K562 (cell line): Measurements from ENCODE around the gene GUCA2B. TPM values are rescaled to one million over a fixed set of nuclear protein-coding genes. Genes with fewer than 3 reads are reported as not detected.

ENCODE experiments used
- ATAC-seq: fragments of 200-7000 bp; cut with Tn5 transposase; 3 replicates; pipeline ENCODE4 v1.9.1; 2020; ENCODE audit warnings: moderate library complexity
- BruUV-seq: library from RNA; stranded (reverse); fragments of 400-500 nt; replicated peaks from 2 replicates; lab custom pipeline; 2021; lab: Mats Ljungman, UMichigan
- CTCF ChIA-PET: fragments of 300-600 bp; formaldehyde crosslinking; extraction: SDS; loops from one replicate; lab custom pipeline; 2021; ENCODE audit warnings: low intra/inter-chr PET ratio; lab: Yijun Ruan, JAX
- POLR2A ChIA-PET: fragments of 300-600, 350-650 bp; sonication (Branson Sonifier 250); formaldehyde crosslinking; extraction: SDS; loops from one replicate; lab custom pipeline; 2021; ENCODE audit warnings: antibody characterized with exemption, inconsistent platforms; lab: Yijun Ruan, JAX
- DNase-seq, 4 experiments: peaks; one replicate each; pipeline versions ENCODE4 v3.0.0 to v3.0.0-alpha.2; 2011 to 2018; ENCODE audit warnings: low spot score in 3 of 4, mixed read lengths in 3 of 4; ENCODE audit errors: extremely low read depth in 1 of 4
- FAIRE-seq: peaks from 2 replicates; lab custom pipeline; 2011; peaks lifted over from hg19 to GRCh38; lab: Jason Lieb, UNC
- H2AFZ ChIP-seq: 2 replicates; pipeline ENCODE4 v1.6.0; 2011; ENCODE audit warnings: low read depth, low read length, control low read depth, inconsistent platforms
- H3K27ac ChIP-seq: fragments of 200-600 bp; 3 replicates; pipeline ENCODE4 v1.8.0; 2011; ENCODE audit warnings: low read depth, mild to moderate bottlenecking, control low read depth, inconsistent platforms, low read length, moderate library complexity, mixed read lengths; ENCODE audit errors: extremely low read depth
- H3K27me3 ChIP-seq, 2 experiments: fragments of 300-600 bp in 1 of 2; 2 replicates in 1 of 2; 3 replicates in 1 of 2; pipeline versions ENCODE4 v1.6.0 to v1.8.0; 2011; ENCODE audit warnings: inconsistent platforms in 2 of 2, low read length in 2 of 2, mild to moderate bottlenecking in 1 of 2, mixed read lengths in 1 of 2, moderate library complexity in 1 of 2; ENCODE audit not compliant: control insufficient read depth in 2 of 2, insufficient read depth in 2 of 2
- H3K36me3 ChIP-seq: fragments of 300-600 bp; 3 replicates; pipeline ENCODE4 v1.8.0; 2011; ENCODE audit warnings: mild to moderate bottlenecking, low read length, inconsistent platforms; ENCODE audit not compliant: control insufficient read depth, insufficient read depth
- H3K4me1 ChIP-seq, 2 experiments: fragments of 200-600 bp in 1 of 2; replicated peaks in 1 of 2; 2 replicates in 1 of 2; 3 replicates in 1 of 2; pipeline versions ENCODE4 v1.5.1 to v1.8.0; 2011; ENCODE audit warnings: inconsistent platforms in 2 of 2, low read length in 2 of 2, mild to moderate bottlenecking in 1 of 2, mixed read lengths in 1 of 2, moderate library complexity in 1 of 2; ENCODE audit not compliant: control insufficient read depth in 2 of 2, insufficient read depth in 2 of 2
- H3K4me2 ChIP-seq: 2 replicates; pipeline ENCODE4 v1.6.1; 2011; ENCODE audit warnings: low read length, control low read depth, inconsistent platforms, mixed read lengths; ENCODE audit not compliant: insufficient read depth
- H3K4me3 ChIP-seq: fragments of 200-600 bp; sonication (generic), shearing (Covaris generic); 2 replicates; pipeline ENCODE4 v1.5.1; 2016; ENCODE audit warnings: control low read depth, inconsistent platforms
- H3K79me2 ChIP-seq: fragments of 200-600 bp; 3 replicates; pipeline ENCODE4 v1.8.0; 2011; ENCODE audit warnings: low read length, inconsistent platforms; ENCODE audit not compliant: control insufficient read depth, insufficient read depth
- H3K9ac ChIP-seq, 2 experiments: 2 replicates each; pipeline versions ENCODE4 v1.6.0 to v1.6.1; 2011; ENCODE audit warnings: low read depth in 2 of 2, low read length in 2 of 2, control low read depth in 1 of 2, inconsistent platforms in 1 of 2, mild to moderate bottlenecking in 1 of 2, mixed read lengths in 1 of 2; ENCODE audit not compliant: insufficient read depth in 1 of 2
- H3K9me1 ChIP-seq: one replicate; pipeline ENCODE4 v1.6.0; 2011; ENCODE audit warnings: inconsistent platforms, mild to moderate bottlenecking, low read length, moderate library complexity; ENCODE audit not compliant: control insufficient read depth, insufficient read depth
- H3K9me3 ChIP-seq: replicated peaks from 2 replicates; pipeline ENCODE4 v1.5.1; 2011; ENCODE audit warnings: low read depth, low read length, inconsistent platforms; ENCODE audit not compliant: control insufficient read depth, insufficient read depth
- H4K20me1 ChIP-seq: replicated peaks from 2 replicates; pipeline ENCODE4 v1.6.1; 2011; ENCODE audit warnings: low read length, inconsistent platforms, mixed read lengths; ENCODE audit not compliant: control insufficient read depth, insufficient read depth
- DMBX1 ChIP-seq: fragments of 250-450 bp; sonication (Bioruptor Pico); IDR thresholded peaks from 2 replicates; pipeline ENCODE4 v1.8.0; 2022; ENCODE audit warnings: inconsistent platforms, mild to moderate bottlenecking, moderate library complexity, borderline replicate concordance
- E2F1 ChIP-seq: sonication (generic); formaldehyde crosslinking; IDR thresholded peaks from 2 replicates; pipeline ENCODE4 v1.8.1; 2023; ENCODE audit warnings: mild to moderate bottlenecking, missing genetic modification reagents, moderate library complexity
- FOS ChIP-seq: IDR thresholded peaks from 3 replicates; pipeline ENCODE4 v1.6.1; 2011; ENCODE audit not compliant: insufficient read length; ENCODE audit errors: extremely low read depth
- MCM3 ChIP-seq: fragments of 450-650 bp; IDR thresholded peaks from 2 replicates; pipeline ENCODE4 v1.6.1; 2016
- NCOA1 ChIP-seq: fragments of 450-650 bp; IDR thresholded peaks from 2 replicates; pipeline ENCODE4 v1.6.1; 2016; ENCODE audit warnings: low read depth
- POLR2G ChIP-seq: fragments of 200-400 bp; formaldehyde crosslinking; IDR thresholded peaks from 2 replicates; pipeline ENCODE4 v1.6.1; 2017; ENCODE audit warnings: low read depth, mild to moderate bottlenecking, antibody characterized with exemption, low read length, moderate library complexity
- RBM15 ChIP-seq: fragments of 200-400 bp; formaldehyde crosslinking; IDR thresholded peaks from 2 replicates; pipeline ENCODE4 v1.6.1; 2018; ENCODE audit warnings: mild to moderate bottlenecking, low read length, moderate library complexity; ENCODE audit not compliant: insufficient read depth
- TAL1 ChIP-seq: fragments of 450-650 bp; IDR thresholded peaks from 2 replicates; pipeline ENCODE4 v1.6.1; 2016; ENCODE audit warnings: mild to moderate bottlenecking
- ZNF354B ChIP-seq: fragments of 250-450 bp; sonication (Bioruptor Pico); IDR thresholded peaks from 2 replicates; pipeline ENCODE4 v1.4.0; 2020
- ZNF780A ChIP-seq: fragments of 250-450 bp; sonication (Bioruptor Pico); IDR thresholded peaks from 2 replicates; pipeline ENCODE4 v1.5.0; 2021; ENCODE audit warnings: mild to moderate bottlenecking
- WGBS: fragments of 100-300 bp; shearing (Covaris generic); methylation state at CpG from one replicate; pipeline ENCODE4 v1.1.6; 2016; ENCODE audit warnings: low coverage, mixed read lengths; ENCODE audit not compliant: insufficient coverage; ENCODE audit errors: missing lambda C conversion rate; 5-methylcytosine and 5-hydroxymethylcytosine counted together
- in situ Hi-C: fragments of 300-500 bp; cut with MboI; formaldehyde crosslinking; loops from 4 replicates; pipeline ENCODE4 v1.15.0; 2018; ENCODE audit warnings: inconsistent platforms, mixed read lengths
- intact Hi-C: fragments of 100-400 bp; cut with micrococcal nuclease; formaldehyde crosslinking; loops from 2 replicates; pipeline ENCODE4 v1.14.2; 2022
- polyA plus RNA-seq, 8 experiments: library from polyadenylated mRNA; depleted of rRNA in 4 of 8; stranded (reverse) in 5 of 8; unstranded in 3 of 8; fragments of >200 nt; fragmentation: Nextera tagmentation in 2 of 8; fragmentation: Illumina TruSeq in 1 of 8; extraction: Ambion mirVana in 2 of 8; extraction: Trizol in 1 of 8; gene quantifications; 2 replicates each; pipeline versions ENCODE4 v1.2.1 to v1.2.3, GENCODE V29; 2011 to 2014; ENCODE audit warnings: inconsistent platforms in 1 of 8, missing spikeins in 1 of 8
- total RNA-seq, 7 experiments: library from RNA; depleted of rRNA in 6 of 7; stranded (reverse); fragments of >200 nt in 6 of 7; fragmentation: Illumina TruSeq in 2 of 7; extraction: Trizol in 2 of 7; gene quantifications; 2 replicates each; pipeline versions ENCODE4 v1.2.1 to v1.2.3, GENCODE V29; 2011 to 2021; ENCODE audit warnings: low replicate concordance in 1 of 7
- TF ChIP-seq, protein P1 (sequence below): IDR thresholded peaks from 2 replicates; pipeline ENCODE4 v1.6.1; 2012; ENCODE audit warnings: low read depth, low read length, improper control_type of control experiment, borderline replicate concordance

Gene GUCA2B
- total and polyA plus RNA-seq, 9 of the 15 experiments (the other 6 are each of a cell fraction or from before 2014, with no cell fraction given) = not detected

DNA sequence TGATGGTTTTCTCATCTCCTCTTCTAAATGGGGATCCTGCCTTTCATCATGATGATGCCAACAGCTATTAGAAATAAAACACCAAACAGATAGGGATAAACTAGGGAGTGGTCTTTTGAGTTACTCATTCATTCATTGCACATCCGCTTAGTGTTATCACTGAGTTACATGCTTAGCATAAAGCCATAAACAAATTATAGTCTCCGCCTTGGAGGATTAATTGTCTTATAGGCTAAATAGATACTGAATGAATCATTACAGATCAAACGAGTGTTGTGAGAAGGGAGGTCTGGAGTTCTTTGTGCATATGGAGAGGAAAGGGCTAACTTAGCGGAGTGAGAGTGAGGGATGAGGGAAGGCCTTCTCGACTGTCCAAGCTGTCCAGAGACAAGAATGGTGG is 19.8 kb upstream of the GUCA2B start:
- Histone ChIP-seq H2AFZ (no peak overlapping the region), H3K9me1 (no peaks in the 10 kb centered on the region), H3K36me3 (no peaks in the 10 kb centered on the region), H3K4me3 (no peak overlapping the region), H3K4me2 (no peak overlapping the region)
- CTCF ChIA-PET = no interaction called here
- BruUV-seq = no TSS peak
- POLR2A ChIA-PET = interaction anchor here (0.5 to 0.7 kb wide), 2 partner anchors 274 to 389 kb away, joined by 3 read pairs; no protein-coding TSS in a partner anchor
- no peak for FAIRE-seq
- no peak for TF ChIP-seq ZNF354B (CRISPR knock-in tag)
- TF ChIP-seq, protein P1, sequence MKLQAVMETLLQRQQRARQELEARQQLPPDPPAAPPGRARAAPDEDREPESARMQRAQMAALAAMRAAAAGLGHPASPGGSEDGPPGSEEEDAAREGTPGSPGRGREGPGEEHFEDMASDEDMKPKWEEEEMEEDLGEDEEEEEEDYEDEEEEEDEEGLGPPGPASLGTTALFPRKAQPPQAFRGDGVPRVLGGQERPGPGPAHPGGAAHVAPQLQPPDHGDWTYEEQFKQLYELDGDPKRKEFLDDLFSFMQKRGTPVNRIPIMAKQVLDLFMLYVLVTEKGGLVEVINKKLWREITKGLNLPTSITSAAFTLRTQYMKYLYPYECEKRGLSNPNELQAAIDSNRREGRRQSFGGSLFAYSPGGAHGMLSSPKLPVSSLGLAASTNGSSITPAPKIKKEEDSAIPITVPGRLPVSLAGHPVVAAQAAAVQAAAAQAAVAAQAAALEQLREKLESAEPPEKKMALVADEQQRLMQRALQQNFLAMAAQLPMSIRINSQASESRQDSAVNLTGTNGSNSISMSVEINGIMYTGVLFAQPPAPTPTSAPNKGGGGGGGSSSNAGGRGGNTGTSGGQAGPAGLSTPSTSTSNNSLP = no peak
- TF ChIP-seq MCM3 = no peak
- no peak for TF ChIP-seq DMBX1
- no peak for TF ChIP-seq NCOA1
- no peak for TF ChIP-seq RBM15
- no peak for TF ChIP-seq E2F1 (CRISPR knock-in tag)
- TF ChIP-seq TAL1 = no peak
- TF ChIP-seq FOS = no peak
- TF ChIP-seq POLR2G = no peak
- no peak for TF ChIP-seq ZNF780A (CRISPR knock-in tag)
- TF ChIP-seq, all 486 proteins: peak for 0
- ATAC-seq = no peak
- no peak for DNase-seq
- Histone ChIP-seq H3K9me3 (no peaks in the 10 kb centered on the region), H3K9ac (no peak overlapping the region), H3K27me3 (peaks cover 24 to 47% of the 10 kb centered on the region in 2 experiments; a peak in 4 of 5 replicates), H3K27ac (no peak overlapping the region), H3K79me2 (no peaks in the 10 kb centered on the region), H4K20me1 (no peaks in the 10 kb centered on the region), H3K4me1 (no peaks in the 10 kb centered on the region)
- WGBS = 0% methylated on average over 5 of the region's 5 CpGs
- in situ Hi-C loops = loop anchor here (25.0 kb wide), 1 partner anchor 321 kb away; no protein-coding TSS in a partner anchor
- intact Hi-C loops = loop anchor here (10.0 kb wide), 1 partner anchor 319 kb away; no protein-coding TSS in a partner anchor
